HG02642 (cell line): ENCODE results near the gene TMEM54.

ENCODE experiments used
- ATAC-seq: cut with Tn5 transposase; IDR thresholded peaks from one replicate; pipeline ENCODE4 v1.9.1; 2021; ENCODE audit warnings: mild to moderate bottlenecking; ENCODE audit not compliant: unreplicated experiment, poor library complexity

TMEM54 gene

DNA sequence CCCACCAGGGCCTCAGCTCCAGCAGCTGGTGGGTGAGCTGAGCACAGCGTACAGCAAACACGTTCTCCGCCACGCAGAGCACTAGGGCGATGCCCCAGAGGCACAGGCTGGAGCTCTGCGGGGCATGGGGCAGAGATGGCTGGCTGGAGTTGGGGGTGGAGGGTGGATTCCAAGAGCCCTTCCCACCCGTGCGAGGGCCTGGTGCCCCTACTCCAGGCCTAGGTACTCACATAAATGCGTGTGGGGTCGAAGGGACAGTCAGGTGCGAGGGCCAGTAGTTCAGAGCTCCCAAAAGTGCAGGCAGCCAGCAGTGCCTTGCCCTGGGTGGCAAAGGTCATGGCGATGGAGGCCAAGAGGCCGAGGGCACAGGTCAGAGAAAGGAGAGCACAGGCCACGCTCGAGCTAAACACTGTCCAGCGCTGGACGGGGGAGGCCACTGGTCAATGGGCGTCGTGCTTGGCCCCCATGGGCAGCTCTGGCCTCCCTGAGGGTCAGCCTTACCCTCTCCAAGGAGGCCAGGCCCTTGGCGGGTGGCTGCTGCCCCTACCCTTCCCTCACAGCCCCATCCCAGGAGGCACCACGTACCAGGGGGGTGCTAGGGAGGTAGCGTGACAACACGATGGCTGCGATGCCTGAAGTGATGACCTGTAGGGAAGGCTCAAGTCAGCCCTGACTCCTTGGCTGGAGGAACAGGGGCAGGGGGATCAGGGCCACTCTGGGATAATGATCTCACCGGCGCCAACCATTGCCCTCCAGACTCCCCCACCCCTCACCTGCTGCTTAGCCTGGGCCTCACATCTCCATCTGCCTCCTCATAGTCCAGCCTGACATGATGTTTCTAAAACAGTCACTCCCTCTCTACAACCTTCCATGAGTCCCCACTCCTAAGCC, 5.6 kb downstream of the TMEM54 start:
- ATAC-seq = no peak

DNA sequence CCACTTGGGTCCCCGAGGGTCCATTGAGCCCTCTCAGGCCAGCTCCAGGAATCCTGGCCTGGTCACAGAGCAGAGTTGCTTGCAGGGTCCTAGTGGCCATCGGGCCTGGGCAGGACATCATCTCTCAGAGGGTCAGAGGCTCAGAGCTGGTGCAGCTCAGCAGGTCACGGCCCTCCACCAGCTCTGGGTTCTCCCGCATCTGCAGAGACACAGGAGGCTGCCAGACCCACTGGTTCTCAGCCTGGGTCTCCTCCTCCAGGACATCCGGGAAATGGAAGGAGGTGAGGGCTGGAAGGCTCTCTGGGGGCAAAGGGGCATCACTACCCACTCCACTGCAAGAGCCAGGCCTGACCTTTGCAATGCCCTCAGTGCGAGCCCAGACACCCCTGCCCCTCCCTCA, 6.5 kb downstream of the TMEM54 start:
- ATAC-seq = no peak

DNA sequence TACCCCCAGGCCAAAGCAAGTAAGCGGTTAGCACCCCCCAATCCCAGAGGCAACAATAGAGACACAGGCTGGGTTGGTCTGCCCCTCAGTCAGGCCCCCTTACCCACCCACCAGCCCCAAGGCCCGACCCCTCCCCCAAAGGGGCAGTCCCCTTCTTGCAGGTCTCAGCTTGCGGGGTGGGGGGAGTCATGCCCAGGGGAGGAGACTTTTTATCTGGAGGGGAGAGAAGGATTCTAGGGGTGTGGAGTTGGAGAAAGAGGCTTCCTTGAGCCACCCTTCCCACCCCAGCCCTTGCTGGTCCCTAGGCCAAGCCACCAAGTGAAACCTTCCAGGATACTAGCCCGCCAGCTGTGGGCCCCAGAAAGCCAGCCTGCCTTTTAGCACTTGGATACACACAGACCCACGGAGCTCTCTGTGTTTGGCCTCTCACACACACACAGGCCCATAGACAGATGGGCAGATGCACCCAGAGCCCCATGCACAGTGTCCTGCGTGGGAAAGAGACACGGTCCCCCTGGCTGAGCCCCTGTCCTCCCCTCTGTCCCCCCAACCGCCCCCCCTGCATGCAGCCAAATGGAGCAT, 7.1 kb downstream of the TMEM54 start:
- no peak for ATAC-seq

DNA sequence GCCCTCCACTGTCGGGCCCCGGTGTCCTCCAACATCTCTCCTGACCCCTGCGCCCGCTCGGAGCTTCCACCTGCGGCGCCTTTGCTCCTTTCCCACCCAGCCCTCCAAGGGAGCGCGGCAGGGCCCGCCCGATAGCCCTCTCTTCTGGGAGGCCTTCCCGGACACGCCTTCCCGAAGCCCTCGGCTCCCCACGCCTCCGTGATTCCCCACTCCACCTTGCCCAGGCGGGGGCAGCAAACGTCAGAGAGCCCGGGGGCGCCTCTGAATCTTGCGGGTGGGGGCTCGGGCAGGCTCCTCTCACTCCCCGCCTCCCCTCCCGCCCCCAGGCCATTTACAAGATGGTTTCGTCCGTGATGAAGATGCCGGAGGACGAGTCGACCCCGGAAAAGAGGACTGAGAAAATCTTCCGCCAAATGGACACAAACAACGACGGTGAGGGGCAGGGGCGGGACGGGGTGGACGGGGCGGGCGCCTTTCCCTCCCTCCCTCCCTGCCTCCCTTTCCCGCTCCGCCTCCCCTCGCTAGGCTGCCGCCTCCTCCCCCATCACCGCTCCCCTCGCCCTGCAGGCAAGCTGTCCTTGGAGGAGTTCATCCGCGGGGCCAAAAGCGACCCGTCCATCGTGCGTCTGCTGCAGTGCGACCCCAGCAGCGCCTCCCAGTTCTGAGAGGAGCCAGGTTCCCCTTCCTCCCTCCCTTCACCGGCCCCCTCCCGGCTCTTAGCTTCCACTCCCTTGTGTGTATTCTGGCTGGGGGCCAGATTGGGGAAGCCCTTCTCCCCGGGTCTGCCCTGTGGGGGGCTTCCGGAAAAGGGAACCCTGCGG, 7.8 kb downstream of the TMEM54 start:
- no peak for ATAC-seq

DNA sequence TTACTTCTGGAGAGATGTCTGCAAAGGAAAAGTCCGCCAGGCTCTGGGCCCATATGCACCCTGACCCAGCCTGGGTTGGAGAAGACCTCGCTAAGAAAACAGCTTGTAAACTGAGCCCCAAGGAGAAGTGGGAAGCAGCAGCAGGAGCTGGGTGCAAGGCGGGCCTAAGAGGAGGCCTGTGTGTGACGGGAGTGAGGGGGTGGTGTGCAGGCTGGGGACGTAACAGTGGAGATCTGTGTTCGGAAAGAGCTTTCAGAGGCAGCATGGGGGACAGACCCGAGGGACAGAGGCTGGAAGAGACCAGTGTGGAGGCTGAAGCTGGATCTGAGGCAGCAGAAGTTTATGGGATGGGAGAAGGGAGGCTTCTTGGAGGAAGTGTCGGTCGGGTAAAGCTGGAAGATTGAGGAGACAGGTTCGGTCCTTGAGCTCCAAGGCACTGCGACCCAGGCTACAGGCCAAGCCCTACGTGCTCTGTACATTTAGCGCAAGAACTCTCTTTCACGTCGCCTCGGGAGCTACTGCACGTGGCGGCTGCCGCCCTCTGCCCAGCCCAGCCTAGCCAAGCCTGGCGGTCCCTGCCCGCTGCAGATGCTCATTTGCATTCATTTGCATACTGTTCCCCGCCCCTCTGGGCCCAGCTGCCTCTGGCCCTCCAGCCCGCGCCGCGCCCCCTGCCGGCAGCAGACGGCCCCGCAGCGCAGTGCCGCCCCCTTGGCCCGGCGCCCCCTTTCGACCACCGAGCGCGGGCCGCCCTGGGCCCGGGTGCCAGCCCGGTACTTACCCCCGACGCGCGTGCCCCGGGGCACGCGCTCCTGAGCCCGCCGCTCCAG, 8.6 kb downstream of the TMEM54 start:
- no peak for ATAC-seq

DNA sequence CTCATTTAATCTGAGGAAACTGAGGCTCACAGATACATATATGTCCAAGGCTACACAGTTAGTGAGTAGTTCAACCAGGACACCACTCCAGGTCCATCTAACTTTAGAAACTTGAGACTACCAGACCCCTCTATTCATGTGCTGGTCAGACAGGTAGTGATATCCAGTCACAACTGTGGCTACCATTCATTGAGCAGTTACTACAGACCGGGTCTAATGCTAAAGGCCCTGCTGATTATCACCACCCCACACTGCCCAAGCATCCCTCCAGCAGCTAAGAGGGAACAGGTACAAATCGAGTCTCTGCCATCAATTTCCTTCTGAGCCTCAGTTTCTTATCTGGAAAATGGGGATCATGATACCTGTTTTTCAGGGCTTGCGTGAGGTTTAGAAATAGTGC, 9.6 kb downstream of the TMEM54 start:
- no peak for ATAC-seq

DNA sequence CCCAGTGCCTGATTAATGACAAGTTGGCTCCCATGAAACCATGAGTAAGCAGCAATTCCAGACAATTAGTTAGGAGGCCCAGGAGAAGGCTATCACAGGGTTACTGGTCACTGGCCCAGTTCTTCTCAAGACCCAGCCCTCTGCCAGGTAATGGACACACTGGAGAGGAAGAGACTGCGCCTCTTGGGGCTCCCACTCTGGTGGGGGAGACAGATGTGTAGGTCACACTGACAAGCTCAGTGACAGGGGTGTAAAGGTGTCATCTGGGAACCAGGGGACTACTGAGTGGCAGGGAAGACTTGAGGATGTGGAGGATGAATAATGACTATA, 10.0 kb downstream of the TMEM54 start:
- ATAC-seq = no peak

DNA sequence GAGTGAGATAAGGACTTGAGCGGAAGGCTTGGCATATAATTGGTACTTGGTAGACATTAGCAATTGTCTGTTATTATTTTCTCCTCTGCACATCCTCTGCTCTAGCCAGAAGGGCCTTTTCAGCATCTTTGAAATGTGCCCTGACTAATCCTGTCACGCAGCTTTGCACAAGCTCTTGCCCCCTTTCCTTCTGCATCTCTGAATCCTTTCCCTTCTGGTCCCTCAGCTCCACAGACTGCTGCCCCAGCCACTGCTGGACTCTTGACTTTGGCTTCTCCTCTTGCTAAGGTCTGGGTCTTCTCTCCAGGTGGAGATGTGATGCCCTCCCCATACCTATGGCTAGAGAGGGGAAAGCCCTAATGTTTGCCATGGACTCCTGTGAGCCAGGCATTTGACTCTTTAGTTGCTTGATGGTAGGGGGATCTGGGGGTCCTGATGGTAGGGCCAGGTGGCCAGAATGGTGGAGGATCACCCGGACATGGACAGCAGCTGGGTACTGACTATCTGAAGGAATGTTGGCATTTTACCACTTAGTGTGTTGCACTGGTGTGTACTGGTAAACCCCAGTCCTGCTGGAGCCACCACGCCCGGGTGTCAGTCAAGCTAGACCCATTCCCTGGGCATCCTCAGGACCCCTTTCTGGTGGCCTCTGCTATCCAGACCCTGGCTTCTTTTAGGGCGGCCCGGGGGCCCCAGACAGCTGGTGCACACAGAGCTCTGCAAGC, 10.5 kb downstream of the TMEM54 start:
- no peak for ATAC-seq

DNA sequence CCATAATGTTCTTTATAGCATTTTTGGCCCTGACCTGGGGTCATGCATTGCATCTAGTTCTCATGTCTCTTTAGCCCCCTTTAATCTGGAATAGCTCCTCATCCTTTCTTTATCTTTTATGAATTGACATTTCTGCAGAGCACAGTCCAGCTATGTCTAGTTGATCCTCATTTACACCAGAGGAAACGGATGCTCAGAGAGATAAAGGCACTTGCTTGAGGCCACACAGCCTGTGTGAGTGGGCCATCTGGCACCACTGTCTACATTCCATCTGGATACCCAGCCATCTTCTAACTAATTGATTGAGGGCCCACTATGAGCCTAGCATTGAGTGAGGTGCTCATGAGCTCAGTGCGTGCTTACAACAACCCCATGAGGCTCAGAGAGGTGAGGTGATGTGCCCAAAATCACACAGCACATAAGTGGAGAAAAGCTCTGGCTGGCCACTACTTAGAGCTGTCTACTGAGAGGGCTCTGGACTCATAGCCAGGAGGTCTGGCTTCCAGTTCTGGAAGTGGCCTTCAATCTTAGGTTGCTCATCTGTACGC, 11.4 kb downstream of the TMEM54 start:
- ATAC-seq = no peak

DNA sequence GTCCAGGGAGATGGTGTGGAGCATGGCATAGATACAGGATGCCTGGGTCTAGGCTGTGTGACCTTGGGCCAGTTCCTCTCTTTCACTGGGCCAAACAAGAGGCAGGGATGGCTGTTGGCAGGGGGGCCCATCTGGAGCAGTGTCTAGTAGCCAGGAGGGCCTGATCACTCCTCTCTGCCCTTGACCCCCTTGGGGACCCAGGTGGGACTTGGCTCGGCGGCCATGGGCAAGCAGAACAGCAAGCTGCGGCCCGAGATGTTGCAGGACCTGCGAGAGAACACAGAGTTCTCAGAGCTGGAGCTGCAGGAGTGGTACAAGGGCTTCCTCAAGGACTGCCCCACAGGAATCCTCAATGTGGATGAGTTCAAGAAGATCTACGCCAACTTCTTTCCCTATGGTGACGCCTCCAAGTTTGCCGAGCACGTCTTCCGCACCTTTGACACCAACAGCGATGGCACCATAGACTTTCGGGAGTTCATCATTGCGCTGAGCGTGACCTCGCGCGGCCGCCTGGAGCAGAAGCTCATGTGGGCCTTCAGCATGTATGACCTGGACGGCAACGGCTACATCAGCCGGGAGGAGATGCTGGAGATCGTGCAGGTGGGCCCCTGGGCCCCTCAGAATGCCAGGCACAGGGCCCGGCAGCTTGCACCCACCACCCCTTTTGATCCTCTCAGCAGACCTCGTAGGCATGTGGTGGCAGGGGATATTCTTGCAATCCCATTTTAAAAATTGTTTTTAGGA, 12.3 kb downstream of the TMEM54 start:
- no peak for ATAC-seq

DNA sequence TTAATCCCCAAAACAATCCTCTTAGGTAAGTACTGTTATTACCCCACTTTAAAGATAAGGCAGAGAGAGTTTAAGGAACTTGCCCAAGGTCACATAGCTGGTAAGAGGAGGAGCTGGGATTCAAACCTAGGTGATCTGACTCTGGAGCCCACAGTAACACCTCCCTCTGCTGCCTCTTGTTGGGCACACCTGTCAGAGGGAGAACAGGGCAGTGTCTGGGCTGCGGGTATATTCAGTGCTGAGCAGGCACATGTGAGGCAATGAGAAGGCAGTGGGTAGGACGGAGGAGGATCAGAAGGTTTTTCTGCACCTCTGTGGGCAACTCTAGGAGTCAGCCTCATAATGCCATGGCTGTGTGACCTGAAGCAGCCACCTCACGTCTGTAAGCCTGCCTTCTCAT, 13.1 kb downstream of the TMEM54 start:
- ATAC-seq = no peak

DNA sequence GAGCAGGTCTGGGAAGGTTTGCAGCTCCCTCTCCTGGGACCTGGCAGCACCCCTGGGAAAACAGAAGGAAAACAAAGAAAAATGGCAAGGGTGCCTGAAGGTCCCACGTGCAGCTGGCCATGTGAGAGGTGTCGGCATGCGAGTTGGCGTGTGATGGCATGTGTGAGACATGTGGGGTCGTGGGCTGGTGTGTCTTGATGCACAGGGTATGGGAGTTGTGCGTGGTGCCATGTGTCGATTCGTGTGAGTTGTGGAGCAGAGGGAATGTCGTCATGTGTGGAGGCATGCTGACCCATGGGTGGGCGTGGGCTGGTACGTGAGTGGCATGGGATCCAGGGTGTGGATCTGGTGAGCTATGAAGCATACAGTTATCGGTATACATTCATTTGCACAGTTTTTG, 13.6 kb downstream of the TMEM54 start:
- ATAC-seq = no peak

DNA sequence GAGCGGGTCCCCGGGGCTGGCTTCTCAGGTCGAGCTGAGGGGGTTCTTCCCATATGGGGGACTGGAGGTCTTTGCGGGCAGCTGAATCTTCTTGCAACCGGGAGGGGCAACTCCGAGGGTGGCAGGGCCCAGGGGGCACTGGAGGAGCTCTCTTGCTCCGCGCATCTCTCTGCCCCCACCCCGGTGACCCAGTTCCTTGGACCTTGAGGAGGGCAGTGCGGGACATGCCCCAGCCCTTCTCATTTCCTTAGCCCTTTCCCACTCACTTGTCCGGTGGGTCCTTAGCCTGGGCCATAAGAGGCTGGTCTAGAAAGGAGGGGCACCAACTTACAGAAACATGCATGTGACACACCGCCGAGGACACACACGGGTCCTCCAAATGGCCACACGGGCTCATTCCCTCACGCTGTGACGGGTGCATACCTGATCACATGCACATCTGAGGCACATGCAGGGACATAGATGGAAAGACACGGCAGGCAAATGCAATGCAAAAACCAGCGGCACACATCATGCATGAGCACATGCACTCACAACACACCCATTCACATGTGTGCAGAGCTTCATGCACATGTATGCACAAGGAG, 14.3 kb downstream of the TMEM54 start:
- no peak for ATAC-seq

DNA sequence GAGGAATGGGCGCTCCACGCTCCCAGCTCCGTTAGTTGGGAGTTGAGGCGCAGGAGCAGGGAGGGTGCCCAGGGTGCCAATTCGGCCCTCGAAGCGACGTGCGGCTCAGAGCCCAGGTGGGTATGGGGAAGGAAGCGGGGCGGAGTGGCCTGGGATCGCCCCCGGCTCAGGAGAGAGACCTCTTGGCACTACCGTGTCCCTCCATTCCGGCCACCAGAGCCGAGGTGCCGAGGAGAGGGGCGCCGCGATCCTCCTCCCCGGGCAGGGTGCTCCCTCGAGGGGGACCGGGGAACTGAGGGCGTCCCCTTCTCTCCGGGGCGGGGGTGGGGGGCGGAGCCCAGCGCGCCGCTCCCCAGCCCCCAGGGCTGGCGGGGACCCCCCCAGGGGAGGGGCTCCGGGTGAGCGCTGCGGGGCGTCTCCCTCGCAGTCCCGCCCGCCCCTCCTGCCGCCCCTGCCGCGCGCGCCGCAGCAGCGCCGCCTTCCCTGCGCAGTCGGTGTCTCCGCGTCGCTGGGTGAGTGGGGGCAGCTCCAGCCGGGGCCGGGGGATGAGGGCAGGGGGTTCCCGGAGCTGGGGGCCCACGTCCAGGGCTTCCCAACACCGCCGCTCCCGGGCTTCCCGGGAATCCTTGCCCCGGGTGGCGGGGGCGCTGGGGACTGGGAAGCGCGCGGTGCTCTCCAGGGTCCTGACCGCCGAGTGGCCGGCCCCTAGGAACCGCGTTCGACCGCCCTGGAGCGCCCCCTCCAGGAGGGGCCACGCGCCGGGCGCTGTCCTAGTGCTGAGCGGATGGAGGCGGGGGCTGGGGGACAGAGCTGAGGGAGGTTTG, 15.0 kb downstream of the TMEM54 start, which contains the start of gene HPCA:
HPCA (plus strand) TSS at position 488 of the 824 bp plus-strand sequence. CDS start 2,408 bp downstream, outside the sequence.
- no peak for ATAC-seq

DNA sequence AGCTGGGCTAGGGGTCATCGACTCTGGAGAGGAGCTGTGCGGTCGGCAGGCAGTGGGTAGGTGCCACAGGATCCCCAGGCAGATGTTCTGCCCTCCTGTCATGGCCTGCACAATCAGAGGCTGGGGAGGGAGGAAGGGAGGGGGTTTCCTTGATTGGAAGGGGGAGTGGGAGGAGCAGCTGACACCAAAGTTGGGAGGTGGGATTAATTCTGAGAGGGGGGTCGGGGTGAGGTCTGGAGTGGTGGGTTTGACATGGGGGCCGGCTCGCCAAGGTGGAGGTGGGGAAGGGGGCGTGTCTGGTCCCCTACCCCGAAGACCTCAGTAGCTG, 15.5 kb downstream of the TMEM54 start:
- no peak for ATAC-seq

DNA sequence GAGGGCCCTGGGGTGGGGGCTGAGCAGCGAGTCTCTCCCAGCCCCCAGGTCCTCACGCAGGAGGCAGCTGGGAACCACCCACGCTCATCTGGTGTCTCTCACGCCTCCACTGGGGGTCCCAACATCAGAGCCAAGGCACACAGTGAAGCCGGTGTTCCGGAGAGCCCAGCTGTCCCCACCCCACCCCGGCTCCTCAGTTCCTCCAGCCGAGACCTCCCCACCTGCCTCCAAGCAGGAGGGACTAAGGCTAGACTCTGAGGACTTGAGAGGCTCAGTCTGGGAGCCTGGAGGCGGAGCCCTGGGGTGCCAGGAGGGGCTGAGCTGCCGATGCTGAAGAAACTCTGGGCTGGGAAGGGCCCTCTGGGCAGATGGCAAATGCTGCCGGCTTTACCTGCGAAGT, 16.5 kb downstream of the TMEM54 start:
- ATAC-seq = no peak

DNA sequence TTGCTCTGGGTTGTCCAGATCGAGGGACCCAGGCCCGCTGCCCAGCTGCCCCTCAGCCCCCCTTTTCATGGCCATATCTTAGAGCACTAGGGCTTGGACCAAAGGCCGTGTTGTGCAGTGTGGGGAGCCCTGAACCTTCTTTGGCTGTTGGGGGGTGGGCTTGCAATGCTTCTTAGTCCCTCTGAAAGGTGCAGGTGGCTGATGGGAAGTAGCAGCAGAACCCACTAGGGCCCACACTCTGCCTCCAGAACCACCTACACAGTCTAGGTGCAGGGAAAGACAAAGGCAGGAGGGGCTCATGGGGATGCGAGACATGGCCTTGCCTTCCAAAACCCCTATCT, 17.2 kb downstream of the TMEM54 start:
- no peak for ATAC-seq
